Tibial nerve (tissue), 4 donors: Measurements from ENCODE around the gene CSNK1G1. TPM values are rescaled to one million over a fixed set of nuclear protein-coding genes. Genes with fewer than 3 reads are reported as not detected.

Source experiments
- DNase-seq, 2 donors: peaks; one replicate each; pipeline ENCODE4 v3.0.0-alpha.2; 2019; ENCODE audit warnings: low spot score in 2 of 2
- H3K27ac ChIP-seq, 4 donors: fragments of 200-600 bp; sonication (generic) in 3 of 4; one replicate each; pipeline ENCODE4 v1.5.1; 2017 to 2019; ENCODE audit warnings: mild to moderate bottlenecking in 1 of 4
- H3K27me3 ChIP-seq, 2 donors: fragments of 200-600 bp; sonication (generic) in 1 of 2; one replicate each; pipeline versions ENCODE4 v1.5.1 to v1.6.0; 2017 to 2019
- H3K36me3 ChIP-seq, 3 donors: fragments of 200-600 bp; sonication (generic); one replicate each; pipeline ENCODE4 v1.5.1; 2018 to 2019
- H3K4me1 ChIP-seq, 4 donors: fragments of 200-600 bp; sonication (generic) in 3 of 4; one replicate each; pipeline ENCODE4 v1.5.1; 2017 to 2019
- H3K4me3 ChIP-seq, 4 donors: fragments of 200-600 bp; sonication (generic) in 3 of 4; one replicate each; pipeline ENCODE4 v1.5.1; 2017 to 2019; ENCODE audit warnings: mild to moderate bottlenecking in 1 of 4, moderate library complexity in 1 of 4
- H3K9me3 ChIP-seq, 4 donors: fragments of 200-600 bp; sonication (generic) in 3 of 4; one replicate each; pipeline ENCODE4 v1.5.1; 2017 to 2019
- CTCF ChIP-seq, 5 experiments: fragments of 200-600 bp in 3 of 5; fragments of 450-650 bp in 2 of 5; sonication (generic) in 3 of 5; IDR thresholded peaks; one replicate each; pipeline ENCODE4 v1.5.1; 2016 to 2019; ENCODE audit warnings: antibody characterized with exemption in 5 of 5, mild to moderate bottlenecking in 3 of 5, moderate library complexity in 2 of 5
- EP300 ChIP-seq, 2 donors: sonication (generic); formaldehyde crosslinking; IDR thresholded peaks; one replicate each; pipeline ENCODE4 v1.6.1; 2017; ENCODE audit warnings: antibody characterized with exemption in 2 of 2, mild to moderate bottlenecking in 1 of 2
- POLR2A ChIP-seq, 2 donors: fragments of 450-650 bp; IDR thresholded peaks; one replicate each; pipeline ENCODE4 v1.6.1; 2017; ENCODE audit warnings: antibody characterized with exemption in 2 of 2, mild to moderate bottlenecking in 2 of 2, moderate library complexity in 2 of 2
- WGBS, 2 donors: methylation state at CpG; one replicate each; pipeline ENCODE4 v1.1.5; 2018; 5-methylcytosine and 5-hydroxymethylcytosine counted together
- small RNA-seq: library from RNA; depleted of rRNA; stranded (forward); fragments of <200 nt; gene quantifications from one replicate; pipeline ENCODE3, GENCODE V24; 2016
- total RNA-seq, 4 donors: library from RNA; depleted of rRNA; stranded (reverse); fragments of >200 nt; gene quantifications; one replicate each; pipeline ENCODE4 v1.1.0, GENCODE V29; 2016

CSNK1G1 gene
- total RNA-seq, 4 donors from 2014 or later, result 20.5 to 25.8 (median 22.5) TPM

- no peak overlapping the region for H3K27ac ChIP-seq
- no peaks in the 10 kb centered on the region for H3K9me3 ChIP-seq
- DNase-seq, result no peak
- H3K27me3 ChIP-seq, result no peaks in the 10 kb centered on the region
- no peak for TF ChIP-seq CTCF (IDR thresholded peaks at IDR 0.05)
- no peak for TF ChIP-seq POLR2A (IDR thresholded peaks at IDR 0.05)
- no peak for TF ChIP-seq EP300 (IDR thresholded peaks at IDR 0.05)
- WGBS, 2 donors, result 94 to 96% methylated on average over 5 of the region's 5 CpGs
- H3K36me3 ChIP-seq, result peaks cover 0 to 90% (median 2%) of the 10 kb centered on the region in 3 donors
- peaks cover 0 to 15% (median 6%) of the 10 kb centered on the region in 4 donors for H3K4me1 ChIP-seq
- no peak overlapping the region for H3K4me3 ChIP-seq
Measured at GRCh38 chr15:64117759-64118487, 238.1 kb downstream of the CSNK1G1 start.

Small RNA genes lying within 50 kb of the gene (small RNA-seq; reads per million reads assigned to genes)
- not detected for gene RF00554

Other genes with a start within 250 kb of the CSNK1G1 start
- 10 to 100 TPM in 3 of 4 donors, 1 to 10 TPM in 1; 1.2 to 45.9 (median 28.7) TPM for gene SNX22, start 204.4 kb downstream of the CSNK1G1 start, total RNA-seq
- gene PPIB, start 193.2 kb downstream of the CSNK1G1 start, total RNA-seq, result 100 to 1,000 TPM; 168 to 290 (median 214) TPM
- gene PCLAF, start 25.3 kb upstream of the CSNK1G1 start, total RNA-seq, result 1 to 10 TPM in 1 of 4 donors, not detected in 3; 1.6 TPM
- 10 to 100 TPM; 13.0 to 23.7 (median 18.0) TPM for gene TRIP4, start 31.7 kb upstream of the CSNK1G1 start, total RNA-seq
- 10 to 100 TPM; 22.9 to 38.7 (median 27.1) TPM for gene ZNF609, start 104.4 kb upstream of the CSNK1G1 start, total RNA-seq